GM06990 (cell line): Measurements from ENCODE around the gene PRKCA.
"Not testable (repeated sequence)": the region's sequence is repeated elsewhere in the genome, so short reads cannot be mapped to it uniquely, and the experiment has no call there.

Source experiments
- DNase-seq: peaks from one replicate; pipeline ENCODE4 v3.0.0-alpha.2; 2011; ENCODE audit not compliant: insufficient read length; ENCODE audit errors: extremely low read depth
- H3K27me3 ChIP-seq: replicated peaks from 2 replicates; pipeline ENCODE4 v1.6.0; 2011; ENCODE audit warnings: low read length; ENCODE audit not compliant: control insufficient read depth, insufficient read depth
- H3K36me3 ChIP-seq: 2 replicates; pipeline ENCODE4 v1.5.1; 2011; ENCODE audit warnings: low read length; ENCODE audit not compliant: control insufficient read depth, insufficient read depth
- H3K4me3 ChIP-seq: replicated peaks from 2 replicates; pipeline ENCODE4 v1.5.1; 2011; ENCODE audit warnings: low read depth, mild to moderate bottlenecking, control low read depth, low read length
- CTCF ChIP-seq: IDR thresholded peaks from 2 replicates; pipeline ENCODE4 v1.5.1; 2011; ENCODE audit warnings: low read length, control low read depth, mild to moderate bottlenecking, inconsistent platforms; ENCODE audit not compliant: insufficient read depth, poor library complexity, severe bottlenecking

The PRKCA gene

GRCh38 chr17:66704858-66705520 is 402.6 kb downstream of the PRKCA start:
- no peaks in the 10 kb centered on the region for H3K36me3 ChIP-seq
- no peak overlapping the region for H3K4me3 ChIP-seq
- no peak for DNase-seq
- no peak for TF ChIP-seq CTCF
- H3K27me3 ChIP-seq = no peaks in the 10 kb centered on the region

- Histone ChIP-seq H3K27me3 (no peaks in the 10 kb centered on the region), H3K4me3 (no peak overlapping the region), H3K36me3 (no peaks in the 10 kb centered on the region)
- no peak for DNase-seq
- no peak for TF ChIP-seq CTCF
These were observed 404.5 kb downstream of the PRKCA start for GRCh38 chr17:66706851-66707450.

DNA sequence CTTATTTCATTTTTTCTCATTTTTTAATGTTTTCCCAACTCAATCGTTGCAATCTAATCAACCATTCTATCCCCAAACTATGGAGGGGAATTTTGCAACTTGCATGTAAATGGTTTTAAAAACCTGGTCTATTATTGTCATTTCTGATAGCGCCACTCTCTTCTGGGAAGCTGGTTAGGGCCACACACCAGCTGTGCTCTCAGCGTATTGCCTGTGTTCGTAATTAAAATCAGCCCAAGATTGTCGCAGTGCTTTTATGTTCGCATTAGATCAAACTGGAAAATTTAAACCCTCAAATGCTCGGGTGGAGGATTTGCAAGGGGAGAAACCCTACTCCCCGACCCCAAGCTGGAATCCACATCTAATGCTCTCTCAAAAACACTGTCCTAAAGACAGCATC is 409.0 kb downstream of the PRKCA start:
- Histone ChIP-seq H3K36me3 (no peaks in the 10 kb centered on the region), H3K27me3 (no peaks in the 10 kb centered on the region), H3K4me3 (no peak overlapping the region)
- no peak for DNase-seq
- no peak for TF ChIP-seq CTCF

DNA sequence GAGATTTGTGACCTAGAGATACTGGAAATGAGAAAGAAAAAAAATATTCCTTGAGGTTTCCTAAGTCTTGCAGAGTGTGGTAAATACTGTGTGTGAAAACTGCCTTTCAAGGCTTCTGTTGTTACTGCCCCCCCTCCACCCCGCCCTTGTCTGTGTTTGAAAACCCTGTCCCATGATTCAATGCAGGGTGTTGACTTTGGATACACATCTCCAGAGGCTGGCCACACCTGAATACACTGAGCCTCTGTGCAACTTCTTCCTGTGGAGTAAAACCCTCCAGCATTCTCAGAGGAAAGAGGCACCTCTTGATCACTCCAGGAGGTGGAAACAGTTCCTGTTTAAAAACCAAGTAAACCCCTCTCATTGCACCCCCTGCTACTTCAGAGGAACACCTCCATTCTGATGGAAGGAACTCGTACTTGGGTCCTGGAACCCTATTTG is 409.5 kb downstream of the PRKCA start:
- Histone ChIP-seq H3K36me3 (no peaks in the 10 kb centered on the region), H3K4me3 (no peak overlapping the region), H3K27me3 (no peaks in the 10 kb centered on the region)
- DNase-seq = no peak
- TF ChIP-seq CTCF = no peak

DNA sequence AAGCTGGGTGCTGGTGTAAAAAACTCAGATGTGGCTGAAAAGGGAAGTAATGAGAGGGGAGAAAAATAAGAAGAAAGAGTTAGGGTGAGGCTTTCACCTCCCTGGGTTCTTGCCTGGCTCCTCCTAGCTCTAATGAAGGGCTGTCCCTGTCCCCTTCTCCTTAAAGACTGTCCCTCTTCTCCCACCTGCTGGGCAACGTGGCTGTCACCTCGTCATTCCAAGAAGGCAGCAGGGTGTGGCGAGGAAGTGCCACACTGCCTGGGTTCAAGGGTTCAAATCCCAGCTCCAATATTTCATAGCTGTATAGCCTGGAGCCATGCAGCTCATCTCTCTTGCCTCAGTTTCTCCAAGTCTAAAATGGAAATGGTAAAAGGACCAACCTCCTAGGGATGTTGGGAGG is 410.0 kb downstream of the PRKCA start:
- no peak overlapping the region for H3K4me3 ChIP-seq
- DNase-seq = no peak
- no peaks in the 10 kb centered on the region for H3K27me3 ChIP-seq
- no peaks in the 10 kb centered on the region for H3K36me3 ChIP-seq
- TF ChIP-seq CTCF = no peak

- peak; percentile 57 for DNase-seq
- not testable (repeated sequence) for H3K36me3 ChIP-seq, H3K4me3 ChIP-seq, H3K27me3 ChIP-seq
These were observed 410.7 kb downstream of the PRKCA start for GRCh38 chr17:66713021-66713532.
